ENCODE results near the gene LGALS3BP. TPM values are rescaled to one million over a fixed set of nuclear protein-coding genes. Genes with fewer than 3 reads are reported as not detected.
"Not testable (repeated sequence)": the region's sequence is repeated elsewhere in the genome, so short reads cannot be mapped to it uniquely, and the experiment has no call there.

Gene LGALS3BP, protein sequence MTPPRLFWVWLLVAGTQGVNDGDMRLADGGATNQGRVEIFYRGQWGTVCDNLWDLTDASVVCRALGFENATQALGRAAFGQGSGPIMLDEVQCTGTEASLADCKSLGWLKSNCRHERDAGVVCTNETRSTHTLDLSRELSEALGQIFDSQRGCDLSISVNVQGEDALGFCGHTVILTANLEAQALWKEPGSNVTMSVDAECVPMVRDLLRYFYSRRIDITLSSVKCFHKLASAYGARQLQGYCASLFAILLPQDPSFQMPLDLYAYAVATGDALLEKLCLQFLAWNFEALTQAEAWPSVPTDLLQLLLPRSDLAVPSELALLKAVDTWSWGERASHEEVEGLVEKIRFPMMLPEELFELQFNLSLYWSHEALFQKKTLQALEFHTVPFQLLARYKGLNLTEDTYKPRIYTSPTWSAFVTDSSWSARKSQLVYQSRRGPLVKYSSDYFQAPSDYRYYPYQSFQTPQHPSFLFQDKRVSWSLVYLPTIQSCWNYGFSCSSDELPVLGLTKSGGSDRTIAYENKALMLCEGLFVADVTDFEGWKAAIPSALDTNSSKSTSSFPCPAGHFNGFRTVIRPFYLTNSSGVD
- 742 and 897 TPM in 2 replicates for total RNA-seq (2014; rRNA removed; shearing (Covaris generic))

DNA sequence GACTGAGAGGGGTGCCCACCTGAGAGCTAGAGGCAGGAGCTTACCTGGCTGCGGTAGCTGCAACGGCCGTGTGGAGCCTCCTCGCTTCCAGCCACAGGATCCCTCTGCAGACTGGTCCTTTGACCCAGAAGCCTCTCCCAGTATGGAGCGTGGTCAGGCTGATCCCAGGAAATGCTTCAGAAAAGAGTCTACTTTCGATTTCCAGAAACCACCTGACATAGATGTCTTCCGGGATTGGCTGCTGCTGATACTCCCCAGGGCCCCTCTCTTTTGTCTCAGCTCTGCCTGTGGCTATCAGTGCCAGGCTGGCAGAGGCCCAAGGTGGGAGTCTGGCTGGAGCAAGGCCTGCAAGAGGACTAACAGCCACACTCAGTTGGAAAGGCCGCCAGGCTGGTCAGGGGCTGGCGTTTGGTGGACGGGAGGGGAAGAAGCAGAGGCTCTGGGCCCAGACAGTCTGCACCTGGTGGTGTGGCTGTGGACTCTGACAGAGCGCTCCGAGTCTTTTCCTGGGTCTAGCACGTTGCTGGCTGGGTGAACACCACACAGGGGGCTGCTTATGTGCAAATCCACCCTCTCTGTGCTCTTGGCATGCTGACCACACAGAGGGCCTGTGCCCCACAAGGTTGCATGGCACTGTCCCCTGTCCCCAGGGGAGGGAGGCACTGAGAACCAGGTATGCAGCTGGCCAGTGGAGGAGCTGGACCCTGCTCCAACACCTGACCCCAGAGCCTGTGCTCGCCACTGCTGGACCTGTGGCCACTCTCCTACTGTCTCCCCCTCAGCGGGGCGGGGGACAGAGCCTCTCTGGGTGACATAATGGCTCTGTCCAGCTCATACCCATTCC, at the start of gene LGALS3BP:
LGALS3BP (minus strand) TSS at position 144 of the 844 bp plus-strand sequence. CDS start 2,732 bp downstream, outside the sequence.
- DNase-seq (ENCODE audit: low spot score), result peak; percentile 96

DNA sequence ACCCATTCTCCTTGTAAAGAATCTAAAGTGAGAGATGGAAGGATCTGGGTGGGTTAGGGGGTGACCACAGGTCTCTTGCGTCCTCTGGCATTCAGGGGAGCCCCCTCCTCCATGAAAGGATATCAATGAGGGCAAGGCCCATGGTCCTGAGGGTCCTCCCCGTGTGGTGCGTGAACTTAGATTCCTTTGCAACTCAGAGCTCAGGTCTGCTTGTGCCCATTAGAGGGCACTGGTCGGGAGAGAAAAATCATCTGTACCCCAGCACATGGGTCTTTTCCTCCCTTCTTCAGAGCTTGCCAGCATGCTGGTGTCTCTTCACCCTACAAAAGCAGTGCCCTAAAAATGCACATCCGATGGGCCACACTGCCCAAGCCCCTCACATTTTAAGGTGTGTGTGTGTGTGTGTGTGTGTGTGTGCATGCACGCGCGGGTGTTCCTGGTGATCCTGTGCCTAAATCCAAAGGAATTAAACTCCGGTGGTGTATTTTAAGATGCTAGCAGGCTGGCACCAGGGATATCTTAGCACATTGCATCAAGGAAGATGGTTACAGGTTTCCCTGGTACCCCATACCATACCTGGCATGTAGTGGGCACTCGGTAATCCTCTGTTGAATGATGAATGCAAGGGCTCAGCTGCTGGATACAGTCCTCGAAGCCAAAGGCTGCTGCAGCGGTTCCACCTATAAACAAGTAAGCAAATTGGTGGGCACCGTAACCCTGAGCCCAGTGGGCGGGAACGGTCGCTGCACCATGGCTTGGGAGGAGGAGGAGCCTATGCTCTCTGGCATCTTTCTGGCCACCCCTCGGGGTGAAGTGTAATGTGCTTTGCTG, 49.0 kb upstream of the LGALS3BP start:
- peak; percentile 48 for DNase-seq (ENCODE audit: low spot score)

DNA sequence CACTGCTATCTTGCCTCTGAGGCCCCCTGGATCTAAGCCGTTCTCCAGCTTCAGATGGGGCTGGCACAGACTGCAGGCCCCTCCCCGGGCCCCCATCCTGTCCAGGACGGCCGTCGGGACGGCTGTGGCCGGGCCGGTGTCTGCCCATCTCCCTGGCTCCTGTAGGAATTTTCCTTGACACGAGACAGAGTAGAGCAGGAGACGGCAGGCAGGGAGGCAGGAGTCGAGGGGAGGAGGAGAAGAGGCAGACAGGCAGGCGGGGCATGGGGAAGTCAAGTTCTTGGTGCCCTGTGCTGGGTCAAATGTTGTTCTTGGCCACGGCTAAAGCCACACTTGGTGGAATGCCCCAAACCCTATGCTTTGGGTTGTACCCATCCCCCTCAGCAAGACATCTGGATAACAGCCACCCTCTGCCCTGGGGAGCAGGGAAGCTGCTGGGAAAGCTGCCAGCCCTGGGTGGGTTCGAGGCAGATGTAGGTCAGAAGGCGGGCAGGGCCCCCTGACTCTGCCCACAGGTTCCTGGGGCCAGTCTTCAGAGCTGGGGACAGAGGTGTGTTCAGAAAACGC, 48.3 kb upstream of the LGALS3BP start:
- peak; percentile 82 for DNase-seq (ENCODE audit: low spot score)

DNA sequence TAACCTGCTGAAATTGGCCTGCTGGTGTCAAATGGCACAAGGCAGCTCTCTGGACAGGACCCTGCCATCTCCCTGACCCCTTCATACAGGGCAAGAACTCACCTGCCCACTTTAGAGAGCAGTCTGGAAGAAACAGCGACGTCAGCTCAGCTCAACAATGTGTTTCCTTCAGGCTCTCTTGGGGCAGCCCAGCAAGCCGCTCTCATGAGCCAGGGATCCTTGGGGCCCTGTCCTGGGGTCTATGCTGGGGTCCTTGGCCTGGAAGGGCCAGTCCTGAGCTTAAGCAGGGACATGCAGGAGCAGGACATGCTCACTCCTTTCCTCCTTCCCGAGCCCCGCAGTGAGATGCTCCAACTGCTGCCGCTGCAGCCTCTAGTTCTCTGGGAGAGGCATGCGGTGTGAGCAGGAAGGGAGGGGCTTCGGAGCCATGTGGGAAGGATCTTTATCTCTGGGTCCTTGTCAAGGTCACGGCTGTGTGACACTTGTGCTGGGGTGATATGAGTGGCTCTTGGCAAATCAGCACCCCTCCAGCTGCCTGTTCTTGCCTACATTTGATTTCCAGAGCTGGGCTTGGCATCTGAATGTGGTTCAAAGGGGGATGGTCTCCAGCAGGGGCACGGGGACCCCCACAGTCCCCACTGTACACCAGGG, 47.7 kb upstream of the LGALS3BP start:
- no peak for DNase-seq (ENCODE audit: low spot score)

DNA sequence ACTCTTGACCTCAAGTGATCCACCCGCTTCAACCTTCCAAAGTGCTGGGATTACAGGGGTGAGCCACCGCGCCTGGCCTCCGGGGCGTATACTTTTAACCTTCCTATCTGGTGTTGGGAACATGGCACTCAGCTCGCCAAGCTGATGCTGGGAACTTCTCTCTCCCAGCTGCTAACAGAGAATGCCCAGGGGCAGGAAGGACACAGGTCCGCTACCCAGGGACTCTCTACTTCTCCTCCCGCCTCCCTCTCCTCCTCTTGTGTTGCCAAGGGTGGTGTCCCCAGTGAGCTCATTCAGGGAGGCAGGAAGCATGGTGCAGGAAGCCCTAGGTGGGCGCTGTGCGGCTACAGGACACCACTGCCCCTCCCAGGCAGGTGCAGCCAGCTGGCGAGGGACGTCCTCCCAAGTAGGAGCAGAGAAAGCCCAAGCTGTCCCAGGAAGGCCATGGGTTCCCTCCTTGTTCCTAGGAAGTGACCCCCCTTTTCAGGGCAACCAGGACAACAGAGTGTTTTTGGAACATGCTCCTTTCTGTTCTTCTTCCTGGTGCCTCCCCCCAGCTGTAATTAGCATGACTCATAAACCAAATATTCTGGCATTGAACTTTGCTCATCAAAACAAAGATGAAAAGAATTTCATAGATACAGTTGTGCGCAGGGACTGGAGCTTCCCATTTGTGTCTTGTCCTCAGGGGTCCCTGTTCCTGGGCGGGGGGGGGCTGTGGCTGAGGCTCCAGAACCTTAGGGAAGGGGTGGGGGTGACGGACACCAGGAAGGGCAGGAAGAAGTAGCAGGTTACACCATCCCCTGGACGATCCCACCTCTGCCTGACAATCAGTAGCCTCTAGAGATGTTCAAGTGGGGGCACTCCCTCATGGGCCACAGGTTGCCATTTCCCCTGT, 46.9 kb upstream of the LGALS3BP start:
- DNase-seq (ENCODE audit: low spot score), result peak; percentile 75

DNA sequence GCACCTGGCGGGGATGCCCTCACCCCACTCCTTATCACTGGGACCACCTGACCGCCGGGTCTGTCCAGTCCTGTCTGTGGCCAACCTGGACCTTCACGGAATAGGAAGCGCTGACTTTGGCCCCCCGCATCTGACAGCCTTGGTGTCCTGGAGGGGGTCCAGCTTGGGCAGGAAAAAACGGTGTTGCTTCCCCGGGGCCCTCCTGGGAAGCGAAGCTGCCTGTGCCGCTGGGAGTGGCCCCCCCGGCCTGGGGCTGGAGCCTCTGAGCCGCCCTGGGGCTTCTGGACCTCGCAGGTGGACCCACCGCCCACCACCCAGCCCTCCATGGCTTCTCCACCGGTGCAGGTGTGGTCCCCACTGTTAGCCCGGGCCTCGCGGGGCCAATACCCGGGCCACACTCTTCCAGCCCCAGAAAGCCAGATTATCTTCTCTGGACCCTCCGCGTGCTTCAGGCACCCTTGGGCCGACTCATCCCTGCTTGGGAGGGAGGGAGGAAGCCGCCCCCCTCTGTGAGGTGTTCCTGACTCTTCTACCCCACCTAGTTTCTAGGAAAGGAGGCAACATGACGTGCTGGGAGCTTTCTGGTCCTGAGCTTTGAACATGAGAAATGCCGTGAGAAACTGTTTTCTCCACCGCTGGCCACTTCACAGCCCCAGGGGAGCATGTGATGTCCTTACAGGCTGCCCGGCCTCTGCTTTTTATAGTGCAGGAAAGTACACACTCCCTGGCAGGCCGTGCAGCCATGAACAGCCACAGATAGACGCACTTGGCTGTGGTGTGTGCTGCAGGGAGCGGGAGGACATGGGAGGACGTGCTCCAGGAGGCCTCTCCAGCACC, 45.4 kb upstream of the LGALS3BP start:
- no peak for DNase-seq (ENCODE audit: low spot score)

DNA sequence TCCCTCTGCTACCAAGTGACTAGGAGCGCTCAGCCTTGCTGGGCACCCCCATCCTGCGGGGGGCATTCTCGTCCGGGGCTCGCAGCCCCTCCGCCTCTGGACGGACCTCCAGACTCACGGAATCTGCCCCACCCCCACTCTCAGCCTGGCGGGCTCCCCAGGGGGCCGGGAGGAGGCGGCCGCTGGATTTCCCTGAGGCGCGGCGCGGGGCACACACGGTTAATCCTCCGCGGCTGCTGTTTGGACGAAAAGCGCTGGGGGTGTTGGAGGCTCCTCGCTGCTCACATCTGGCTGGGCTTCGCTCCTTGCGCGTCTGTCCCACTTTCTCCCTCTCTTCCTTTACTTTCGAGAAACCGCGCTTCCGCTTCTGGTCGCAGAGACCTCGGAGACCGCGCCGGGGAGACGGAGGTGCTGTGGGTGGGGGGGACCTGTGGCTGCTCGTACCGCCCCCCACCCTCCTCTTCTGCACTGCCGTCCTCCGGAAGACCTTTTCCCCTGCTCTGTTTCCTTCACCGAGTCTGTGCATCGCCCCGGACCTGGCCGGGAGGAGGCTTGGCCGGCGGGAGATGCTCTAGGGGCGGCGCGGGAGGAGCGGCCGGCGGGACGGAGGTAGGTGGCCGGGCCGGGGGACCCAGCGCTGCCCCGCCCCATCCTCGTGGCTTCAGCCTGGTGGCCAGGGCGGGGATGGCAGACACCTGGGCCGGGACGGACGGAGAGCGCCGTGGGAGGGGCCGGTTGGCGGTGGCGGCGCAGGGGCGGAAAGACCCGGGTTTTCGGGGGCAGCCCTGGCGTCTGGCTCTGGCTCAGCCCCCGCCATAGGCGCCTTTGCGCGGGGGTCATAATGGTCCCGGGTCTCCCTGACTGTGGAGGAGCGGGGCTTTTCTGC, 44.4 kb upstream of the LGALS3BP start, which contains the start of gene C1QTNF1:
C1QTNF1 (plus strand) TSS at position 284 of the 886 bp plus-strand sequence. CDS start 19,800 bp downstream, outside the sequence.
- no peak for DNase-seq (ENCODE audit: low spot score)

DNA sequence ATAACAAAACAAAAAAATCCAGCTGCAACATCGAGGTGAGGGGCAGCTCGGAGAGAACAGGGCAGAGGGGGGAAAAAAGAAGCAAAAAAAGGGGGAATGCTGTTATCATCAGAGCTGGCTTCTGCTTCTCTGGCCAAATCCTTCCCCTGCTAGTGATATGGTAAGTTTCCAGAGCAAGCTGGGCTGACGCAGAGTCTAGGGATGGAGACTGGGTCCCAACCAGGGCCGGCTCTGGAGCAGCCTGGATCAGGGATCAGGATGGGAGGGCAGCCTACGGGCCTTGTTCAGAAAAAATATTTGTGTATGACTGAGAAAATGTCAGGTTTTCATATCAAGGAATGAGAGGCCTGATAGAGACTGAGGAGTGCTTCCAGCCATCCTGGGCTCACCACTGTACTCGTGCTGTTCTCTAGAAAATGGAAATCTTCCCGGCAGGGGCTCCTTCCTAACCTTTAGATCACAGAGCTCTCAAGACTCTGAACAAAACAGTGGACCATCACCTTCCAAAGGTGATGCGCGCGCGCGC, 43.5 kb upstream of the LGALS3BP start:
- no peak for DNase-seq (ENCODE audit: low spot score)

DNA sequence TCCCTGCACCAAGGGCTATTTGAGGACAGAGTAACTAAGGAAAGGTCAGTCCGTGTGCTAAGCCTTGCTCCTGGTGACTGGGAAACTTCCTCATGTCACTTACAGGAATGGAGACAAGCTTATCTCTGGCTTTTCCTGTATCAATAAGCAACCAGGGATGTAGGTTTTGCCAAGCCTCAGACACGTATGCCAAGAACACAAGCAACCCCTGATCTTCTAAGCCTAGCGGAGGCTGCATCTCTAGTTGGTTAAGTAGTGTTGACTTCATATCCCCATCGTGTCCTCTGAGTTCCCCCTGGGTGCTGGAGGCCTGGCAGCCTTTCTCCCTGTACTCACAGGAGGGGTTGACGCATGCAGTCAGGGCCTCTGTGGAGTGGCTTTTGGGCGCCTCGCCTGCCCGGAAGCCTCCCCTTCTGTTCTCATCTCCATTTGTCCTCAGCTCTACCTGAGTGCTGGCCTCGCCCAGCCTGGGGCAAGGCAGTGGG, 42.8 kb upstream of the LGALS3BP start:
- no peak for DNase-seq (ENCODE audit: low spot score)

DNA sequence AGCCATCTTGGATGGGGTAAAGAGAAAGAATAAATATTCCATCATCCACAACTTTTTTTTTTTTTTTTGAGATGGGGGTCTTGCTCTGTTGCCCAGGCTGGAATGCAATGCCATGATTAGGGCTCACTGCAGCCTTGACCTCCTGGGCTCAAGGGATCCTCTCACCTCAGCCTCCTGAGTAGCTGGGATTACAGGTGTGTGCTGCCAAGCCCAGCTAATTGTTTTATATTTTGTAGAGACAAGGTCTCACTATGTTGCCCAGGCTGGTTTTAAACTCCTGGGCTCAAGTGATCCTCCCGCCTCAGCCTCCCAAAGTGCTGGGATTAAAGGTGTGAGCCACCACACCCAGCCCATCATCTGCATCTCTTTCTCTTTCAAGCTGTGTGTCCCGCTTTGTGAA, 42.2 kb upstream of the LGALS3BP start:
- DNase-seq (ENCODE audit: low spot score), result not testable (repeated sequence)

DNA sequence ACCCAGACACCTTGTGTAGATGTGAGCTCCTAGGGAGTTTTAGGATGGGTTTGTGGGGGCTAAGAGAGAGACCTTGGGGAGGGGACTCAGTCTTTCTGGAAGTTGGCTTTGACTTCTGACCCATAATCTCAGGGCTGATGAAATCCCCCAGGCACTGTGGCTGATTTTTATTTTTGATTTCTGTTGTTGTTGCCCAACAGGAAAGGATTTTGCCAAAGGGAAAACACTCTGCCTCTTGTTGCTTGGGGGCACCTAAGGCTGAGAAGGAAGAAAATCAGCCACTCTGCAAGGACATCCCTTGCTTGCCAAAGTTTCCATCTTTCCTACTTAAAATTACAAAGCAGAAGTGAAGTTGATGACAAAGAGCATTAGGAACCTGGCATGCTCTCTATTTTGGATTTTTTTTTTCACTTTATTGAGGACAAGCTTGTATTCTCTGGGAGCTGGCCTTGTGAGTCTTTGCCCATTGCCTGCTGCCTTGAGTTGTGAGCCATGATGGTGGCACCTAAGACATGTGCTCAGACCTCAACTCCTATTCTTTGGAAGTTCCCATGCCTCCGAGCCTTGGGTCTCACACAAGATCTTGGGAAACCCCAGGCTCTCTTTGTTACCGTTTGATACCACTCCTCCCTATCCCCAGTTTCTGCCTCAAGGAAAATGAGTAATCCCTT, 41.0 kb upstream of the LGALS3BP start:
- no peak for DNase-seq (ENCODE audit: low spot score)

DNA sequence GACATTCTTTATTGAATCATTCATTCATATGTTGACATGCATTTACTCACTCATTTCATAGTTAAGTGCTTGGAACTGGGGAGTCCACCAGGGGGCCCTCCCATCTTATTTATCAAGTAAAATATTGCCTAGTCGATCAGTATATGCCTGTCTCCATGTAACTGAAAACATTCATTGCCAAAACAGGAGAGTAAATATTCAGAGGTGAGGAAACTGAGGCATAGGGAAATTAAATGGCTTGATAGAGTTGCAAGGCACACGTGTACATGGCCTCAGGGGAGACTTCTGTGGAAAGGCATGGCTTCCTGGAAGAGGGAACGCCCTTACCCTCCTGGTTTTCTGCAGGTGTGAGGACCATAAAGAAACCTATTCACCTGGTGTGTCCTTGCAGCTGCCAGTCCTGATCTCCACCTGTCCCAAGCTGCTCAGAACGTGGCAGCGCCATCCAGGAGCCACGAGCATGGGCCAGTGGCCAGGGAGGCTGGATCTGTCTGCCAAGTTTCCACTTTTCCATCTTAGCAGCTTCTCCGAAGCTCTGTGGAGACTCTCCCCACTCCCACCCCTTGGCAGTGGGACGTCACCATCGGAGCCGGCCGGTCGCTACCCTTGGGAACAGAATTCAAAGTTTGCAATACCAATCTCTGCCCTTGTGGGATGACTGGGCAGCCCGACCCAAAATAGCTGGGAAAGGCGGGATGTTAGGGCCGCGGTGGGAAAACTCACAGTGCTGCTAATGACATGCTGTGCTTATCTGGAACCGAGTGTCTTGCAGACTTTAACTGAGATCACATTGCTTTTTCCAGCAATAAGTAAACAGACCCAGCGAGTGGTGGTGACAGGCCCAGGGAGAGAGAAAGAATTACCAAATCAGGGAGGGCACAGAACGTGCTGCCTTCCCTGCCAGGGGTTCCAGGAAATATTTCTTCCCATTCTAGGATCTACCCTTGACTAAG, 40.2 kb upstream of the LGALS3BP start:
- peak; percentile 61 for DNase-seq (ENCODE audit: low spot score)

DNA sequence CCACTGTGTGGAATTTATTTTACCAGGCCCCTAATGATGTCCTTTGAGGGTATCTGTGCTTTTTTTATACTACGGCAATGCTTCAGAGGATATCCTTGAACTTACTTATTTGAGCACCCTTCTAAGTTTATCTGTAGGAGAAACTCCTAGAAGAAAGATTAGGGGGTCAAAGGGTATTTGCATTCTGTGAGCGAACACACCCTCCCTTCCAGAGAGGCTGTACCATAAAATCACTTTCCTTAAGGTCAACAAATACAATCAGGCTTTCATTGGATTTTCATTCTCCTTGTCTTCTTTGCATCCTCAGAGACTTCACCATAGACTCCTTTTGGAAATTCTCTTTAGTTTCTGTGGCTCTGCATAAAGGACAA, 39.5 kb upstream of the LGALS3BP start:
- DNase-seq (ENCODE audit: low spot score), result no peak

DNA sequence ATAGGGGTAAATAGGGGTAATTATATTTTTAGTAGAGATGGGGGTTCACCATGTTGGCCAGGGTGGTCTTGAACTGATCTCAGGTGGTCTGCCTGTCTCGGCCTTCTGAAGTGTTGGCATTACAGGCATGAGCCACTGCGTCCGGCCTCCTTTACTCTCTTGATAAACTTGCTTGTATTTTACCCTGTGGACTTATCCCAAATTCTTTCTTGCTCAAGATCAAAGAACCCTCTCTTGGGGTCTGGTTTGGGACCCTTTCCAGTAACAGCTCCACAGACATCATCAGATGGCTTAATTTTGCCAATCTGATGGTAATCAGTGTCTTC, 38.6 kb upstream of the LGALS3BP start:
- DNase-seq (ENCODE audit: low spot score), result no peak

DNA sequence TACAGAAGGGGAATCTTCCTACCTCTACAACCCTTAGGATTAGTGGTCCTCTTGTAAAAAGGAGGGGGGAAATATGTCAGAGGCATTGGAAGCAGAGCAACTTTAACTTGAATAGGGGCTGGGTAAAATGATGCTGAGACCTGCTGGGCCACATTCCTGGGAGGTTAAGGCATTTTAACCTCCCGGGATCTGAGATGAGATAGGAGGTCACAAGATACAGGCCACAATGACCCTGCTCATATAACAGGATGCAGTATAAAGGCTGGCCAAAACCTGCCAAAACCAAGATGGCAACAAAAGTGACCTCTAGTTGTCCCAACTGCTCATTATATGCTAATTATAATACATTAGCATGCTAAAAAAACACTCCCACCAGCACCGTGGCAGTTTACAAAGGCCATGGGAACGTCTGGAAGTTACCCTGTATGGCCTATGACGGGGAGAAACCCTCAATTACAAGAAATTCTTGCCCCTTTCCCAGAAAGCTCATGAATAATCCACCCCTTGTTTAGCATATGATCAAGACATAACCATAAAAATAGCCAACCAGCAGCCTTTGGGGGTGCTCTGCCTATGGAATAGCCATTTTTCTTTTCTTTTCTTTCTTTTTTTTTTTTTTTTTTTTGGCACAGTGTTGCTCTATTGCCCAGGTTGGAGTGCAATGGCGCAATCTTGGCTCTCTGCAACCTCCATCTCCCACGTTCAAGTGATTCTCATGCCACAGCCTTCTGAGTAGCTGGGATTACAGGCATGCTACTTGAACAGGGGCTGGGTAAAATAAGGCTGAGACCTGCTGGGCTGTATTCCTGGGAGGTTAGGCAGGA, 38.0 kb upstream of the LGALS3BP start:
- no peak for DNase-seq (ENCODE audit: low spot score)
